ENCODE results near the gene PIH1D1. TPM values are rescaled to one million over a fixed set of nuclear protein-coding genes. Genes with fewer than 3 reads are reported as not detected.
A peak's percentile ranks its signal among the peaks of the same experiment; 100 is the strongest.

The PIH1D1 gene
- total and polyA plus RNA-seq, 11 donors = 16.3 to 57.6 (median 31.1) TPM

DNA sequence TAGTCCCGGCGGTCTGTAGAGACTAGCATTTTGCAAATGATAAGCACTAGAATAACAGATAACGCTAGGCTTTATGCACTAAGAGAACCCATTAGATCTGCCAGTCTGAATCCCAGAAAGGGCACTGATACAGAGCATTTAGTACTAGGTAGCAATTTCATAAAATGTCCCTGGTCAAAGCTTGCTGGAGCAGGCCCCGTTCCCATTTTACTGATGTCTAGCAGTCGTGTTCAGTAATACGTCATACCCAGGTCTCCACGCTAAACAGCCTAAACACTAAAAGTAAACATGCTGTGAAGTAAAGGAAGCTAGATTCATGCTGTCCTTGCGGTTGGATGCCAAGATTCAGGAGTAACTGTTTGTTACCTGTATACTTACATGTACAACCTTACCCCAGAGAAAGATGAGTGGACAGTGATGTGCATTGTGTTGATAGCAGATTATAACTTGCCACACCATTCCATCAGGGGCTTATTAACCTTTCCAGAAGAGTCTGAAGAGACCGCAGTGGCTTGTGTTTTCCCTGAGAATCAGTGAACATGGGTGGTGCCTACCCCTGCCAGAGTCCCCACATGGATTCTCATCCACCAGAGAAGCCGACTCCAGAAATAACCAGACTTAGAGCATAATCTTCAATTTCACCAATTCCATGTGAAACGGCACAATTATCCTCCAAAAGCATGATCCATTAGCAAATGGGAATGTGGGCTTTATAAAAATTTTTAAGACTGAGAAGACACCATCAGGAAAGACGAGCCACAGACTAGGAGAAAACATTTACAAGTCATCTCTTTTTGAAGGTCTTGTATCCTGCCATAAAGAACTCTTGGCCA, 41.2 kb upstream of the PIH1D1 start:
- H3K4me3 ChIP-seq = no peak overlapping the region
- no peaks in the 10 kb centered on the region for H3K9me3 ChIP-seq
- H3K27me3 ChIP-seq = no peaks in the 10 kb centered on the region
- intact Hi-C loops (cut with DNase I) = no loop called here
- WGBS, 4 donors = 70 to 81% (median 71%) methylated on average over 12 of the region's 12 CpGs
- H3K27ac ChIP-seq = peak overlapping the region in 2 of 12 donors; percentile 6 to 18
- no peak for DNase-seq
- TF ChIP-seq, protein P1, sequence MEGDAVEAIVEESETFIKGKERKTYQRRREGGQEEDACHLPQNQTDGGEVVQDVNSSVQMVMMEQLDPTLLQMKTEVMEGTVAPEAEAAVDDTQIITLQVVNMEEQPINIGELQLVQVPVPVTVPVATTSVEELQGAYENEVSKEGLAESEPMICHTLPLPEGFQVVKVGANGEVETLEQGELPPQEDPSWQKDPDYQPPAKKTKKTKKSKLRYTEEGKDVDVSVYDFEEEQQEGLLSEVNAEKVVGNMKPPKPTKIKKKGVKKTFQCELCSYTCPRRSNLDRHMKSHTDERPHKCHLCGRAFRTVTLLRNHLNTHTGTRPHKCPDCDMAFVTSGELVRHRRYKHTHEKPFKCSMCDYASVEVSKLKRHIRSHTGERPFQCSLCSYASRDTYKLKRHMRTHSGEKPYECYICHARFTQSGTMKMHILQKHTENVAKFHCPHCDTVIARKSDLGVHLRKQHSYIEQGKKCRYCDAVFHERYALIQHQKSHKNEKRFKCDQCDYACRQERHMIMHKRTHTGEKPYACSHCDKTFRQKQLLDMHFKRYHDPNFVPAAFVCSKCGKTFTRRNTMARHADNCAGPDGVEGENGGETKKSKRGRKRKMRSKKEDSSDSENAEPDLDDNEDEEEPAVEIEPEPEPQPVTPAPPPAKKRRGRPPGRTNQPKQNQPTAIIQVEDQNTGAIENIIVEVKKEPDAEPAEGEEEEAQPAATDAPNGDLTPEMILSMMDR (IDR thresholded peaks at IDR 0.05) = no peak
- TF ChIP-seq POLR2A (IDR thresholded peaks at IDR 0.05) = no peak
- peaks cover 12 to 62% (median 36%) of the 10 kb centered on the region in 12 donors for H3K4me1 ChIP-seq
- ATAC-seq = no peak
- H3K36me3 ChIP-seq = peaks cover 5 to 58% (median 46%) of the 10 kb centered on the region in 9 donors

DNA sequence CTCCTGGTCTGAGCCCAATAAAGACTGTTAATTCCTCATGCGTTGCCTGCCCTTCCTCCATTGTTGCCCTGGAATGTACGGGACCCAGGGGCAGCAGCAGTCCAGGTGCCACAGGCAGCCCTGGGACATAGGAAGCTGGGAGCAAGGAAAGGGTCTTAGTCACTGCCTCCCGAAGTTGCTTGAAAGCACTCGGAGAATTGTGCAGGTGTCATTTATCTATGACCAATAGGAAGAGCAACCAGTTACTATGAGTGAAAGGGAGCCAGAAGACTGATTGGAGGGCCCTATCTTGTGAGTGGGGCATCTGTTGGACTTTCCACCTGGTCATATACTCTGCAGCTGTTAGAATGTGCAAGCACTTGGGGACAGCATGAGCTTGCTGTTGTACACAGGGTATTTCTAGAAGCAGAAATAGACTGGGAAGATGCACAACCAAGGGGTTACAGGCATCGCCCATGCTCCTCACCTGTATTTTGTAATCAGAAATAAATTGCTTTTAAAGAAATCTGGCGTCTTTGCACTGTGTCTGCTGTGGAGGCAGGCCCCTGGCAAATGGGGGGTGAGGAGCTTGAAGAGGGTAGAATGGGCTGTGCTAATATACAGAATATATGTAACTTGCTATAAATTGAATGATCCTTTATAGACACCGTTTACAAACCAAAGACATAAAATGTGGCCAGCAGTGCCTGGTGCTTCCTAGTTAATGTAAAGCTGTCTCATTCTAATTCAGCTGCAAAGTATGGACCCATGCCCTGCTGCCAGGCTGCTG, 40.4 kb upstream of the PIH1D1 start:
- peaks cover 5 to 51% (median 40%) of the 10 kb centered on the region in 9 donors for H3K36me3 ChIP-seq
- no peak for ATAC-seq
- H3K27ac ChIP-seq = no peak overlapping the region
- TF ChIP-seq, protein P1 (IDR thresholded peaks at IDR 0.05) = no peak
- no peak for DNase-seq
- no peak overlapping the region for H3K4me3 ChIP-seq
- peaks cover 6 to 55% (median 28%) of the 10 kb centered on the region in 12 donors for H3K4me1 ChIP-seq
- no peaks in the 10 kb centered on the region for H3K9me3 ChIP-seq
- WGBS, 4 donors = 64 to 75% (median 69%) methylated on average over 7 of the region's 7 CpGs
- H3K27me3 ChIP-seq = no peaks in the 10 kb centered on the region
- intact Hi-C loops (cut with DNase I) = no loop called here

DNA sequence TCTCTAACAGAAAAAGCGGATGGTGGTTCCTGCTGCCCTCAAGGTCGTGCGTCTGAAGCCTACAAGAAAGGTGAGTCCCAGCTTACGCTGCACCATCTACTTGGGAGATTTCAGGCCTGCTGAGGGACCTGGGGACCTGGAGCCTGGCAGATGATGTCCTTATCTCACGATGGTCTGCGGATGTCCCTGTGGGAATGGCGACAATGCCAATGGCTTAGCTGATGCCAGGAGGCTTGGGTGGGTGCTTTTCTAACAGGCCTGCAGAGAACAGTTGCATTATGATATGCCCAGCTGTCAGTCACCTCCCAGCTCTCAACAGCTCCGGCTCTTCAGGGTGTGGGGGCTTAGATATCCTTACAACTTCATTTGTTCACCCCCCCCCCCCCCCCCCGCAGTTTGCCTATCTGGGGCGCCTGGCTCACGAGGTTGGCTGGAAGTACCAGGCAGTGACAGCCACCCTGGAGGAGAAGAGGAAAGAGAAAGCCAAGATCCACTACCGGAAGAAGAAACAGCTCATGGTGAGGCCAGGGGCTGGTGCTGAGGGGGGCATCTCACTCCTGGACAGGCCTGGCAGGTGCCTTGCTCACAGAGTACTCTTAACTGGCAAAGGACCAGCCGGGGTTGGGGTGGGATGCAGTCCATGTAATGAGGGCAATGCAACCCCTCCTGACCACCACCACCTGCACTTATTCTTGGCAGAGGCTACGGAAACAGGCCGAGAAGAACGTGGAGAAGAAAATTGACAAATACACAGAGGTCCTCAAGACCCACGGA, 39.6 kb upstream of the PIH1D1 start:
- H3K9me3 ChIP-seq = no peaks in the 10 kb centered on the region
- H3K4me3 ChIP-seq = no peak overlapping the region
- H3K27me3 ChIP-seq = no peaks in the 10 kb centered on the region
- no peak for ATAC-seq
- peaks cover 6 to 54% (median 27%) of the 10 kb centered on the region in 12 donors for H3K4me1 ChIP-seq
- peak overlapping the region in 2 of 12 donors; percentile 5 to 12 for H3K27ac ChIP-seq
- DNase-seq = no peak
- TF ChIP-seq POLR2A (IDR thresholded peaks at IDR 0.05) = no peak
- TF ChIP-seq, protein P1 (IDR thresholded peaks at IDR 0.05) = no peak
- intact Hi-C loops (cut with DNase I) = no loop called here
- WGBS, 4 donors = 57 to 76% (median 69%) methylated on average over 13 to 17 of the region's 17 CpGs
- peaks cover 5 to 51% (median 40%) of the 10 kb centered on the region in 9 donors for H3K36me3 ChIP-seq
